Inflammatory macrophage treated with lipopolysaccharide for 4 hours (primary cell): ENCODE data around the gene ANXA4.
A peak's percentile ranks its signal among the peaks of the same experiment; 100 is the strongest.

Experiments
- DNase-seq: peaks from one replicate; pipeline ENCODE4 v3.0.0-alpha.2; 2020

The ANXA4 gene

DNA sequence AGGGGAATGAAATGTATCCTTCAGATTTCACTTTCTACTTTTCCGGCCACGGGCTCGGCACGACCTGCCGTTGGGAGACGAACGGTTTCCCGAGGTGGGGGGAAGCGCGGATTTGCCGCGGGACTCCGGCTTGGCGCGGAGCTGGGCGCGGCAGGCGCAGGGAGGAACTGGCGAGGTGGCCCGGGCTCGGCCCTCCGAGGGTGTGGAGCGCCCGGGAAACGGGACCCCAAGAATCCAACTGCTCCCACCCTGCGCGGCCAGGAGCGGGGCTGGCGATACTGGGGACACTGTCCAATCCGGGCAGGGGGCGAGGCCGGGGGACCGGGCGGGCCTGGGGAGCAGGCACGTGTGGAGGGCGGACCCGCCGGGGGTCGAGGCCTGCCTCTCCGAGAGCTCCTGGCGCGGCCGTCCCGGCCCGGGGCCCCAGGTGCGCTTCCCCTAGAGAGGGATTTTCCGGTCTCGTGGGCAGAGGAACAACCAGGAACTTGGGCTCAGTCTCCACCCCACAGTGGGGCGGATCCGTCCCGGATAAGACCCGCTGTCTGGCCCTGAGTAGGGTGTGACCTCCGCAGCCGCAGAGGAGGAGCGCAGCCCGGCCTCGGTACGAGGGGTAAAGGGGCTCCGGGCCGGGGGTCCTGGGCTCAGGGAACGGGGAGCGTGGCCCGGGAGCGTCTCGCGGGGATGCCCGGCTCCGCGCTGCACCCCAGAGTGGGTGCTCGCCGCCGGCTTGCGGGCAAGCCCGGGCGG is at the start of gene ANXA4:
ANXA4 (plus strand) TSS at position 560 of the 747 bp plus-strand sequence. CDS start 39,432 bp downstream, outside the sequence.
- peak; percentile 86 for DNase-seq

DNA sequence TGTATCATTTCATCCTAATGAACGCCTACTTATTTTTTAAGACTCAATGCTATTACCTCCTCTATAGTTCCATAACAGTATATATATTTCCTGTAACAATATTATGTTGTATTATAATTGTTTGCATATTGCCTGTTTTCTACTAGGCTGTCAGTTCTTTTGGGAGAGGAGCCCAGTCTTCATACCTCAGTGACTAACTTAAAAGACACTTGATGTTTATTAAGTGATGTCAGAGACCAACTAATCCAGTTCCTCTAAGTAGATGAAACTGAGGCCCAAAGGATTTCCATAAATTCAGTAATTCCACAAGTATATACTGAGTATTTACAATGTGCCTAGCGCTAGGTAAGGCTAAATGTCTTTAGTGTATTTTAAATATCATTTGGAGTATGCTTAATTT is 49.5 kb upstream of the ANXA4 start:
- DNase-seq = no peak

DNA sequence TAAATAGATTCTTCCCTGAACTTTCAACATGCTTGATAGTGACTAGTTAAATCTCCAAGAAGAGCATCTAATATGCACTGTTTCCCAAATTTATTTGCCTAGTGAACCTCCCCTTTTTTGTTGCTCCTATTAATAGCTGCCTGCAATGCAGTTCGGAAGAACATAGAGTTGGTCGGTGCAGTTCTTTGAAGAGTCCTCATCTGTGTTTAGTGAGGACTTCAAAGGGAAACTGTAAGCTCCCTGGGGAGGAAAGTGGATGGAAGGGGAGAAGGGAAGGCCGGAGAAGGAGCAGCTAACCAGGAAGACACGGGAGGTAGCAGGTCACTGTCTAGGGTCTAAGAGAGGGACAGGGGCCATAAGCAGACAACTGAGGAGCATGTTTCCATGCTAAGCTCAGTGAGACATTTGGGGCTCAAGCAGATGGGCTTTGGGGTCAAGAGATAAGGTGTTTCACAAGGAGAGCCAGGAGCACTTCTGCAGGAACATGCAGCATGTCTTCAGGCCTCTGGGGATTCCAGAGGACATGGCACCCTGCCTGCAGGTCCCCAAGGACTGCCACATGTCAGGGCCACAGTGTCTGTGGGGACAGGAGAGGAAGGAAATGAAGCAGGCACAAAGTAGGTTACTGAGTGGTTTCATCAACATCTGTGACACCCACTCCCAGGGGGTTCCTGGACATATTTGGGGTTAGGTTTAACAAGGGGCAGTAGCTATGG is 48.7 kb upstream of the ANXA4 start:
- peak; percentile 15 for DNase-seq

DNA sequence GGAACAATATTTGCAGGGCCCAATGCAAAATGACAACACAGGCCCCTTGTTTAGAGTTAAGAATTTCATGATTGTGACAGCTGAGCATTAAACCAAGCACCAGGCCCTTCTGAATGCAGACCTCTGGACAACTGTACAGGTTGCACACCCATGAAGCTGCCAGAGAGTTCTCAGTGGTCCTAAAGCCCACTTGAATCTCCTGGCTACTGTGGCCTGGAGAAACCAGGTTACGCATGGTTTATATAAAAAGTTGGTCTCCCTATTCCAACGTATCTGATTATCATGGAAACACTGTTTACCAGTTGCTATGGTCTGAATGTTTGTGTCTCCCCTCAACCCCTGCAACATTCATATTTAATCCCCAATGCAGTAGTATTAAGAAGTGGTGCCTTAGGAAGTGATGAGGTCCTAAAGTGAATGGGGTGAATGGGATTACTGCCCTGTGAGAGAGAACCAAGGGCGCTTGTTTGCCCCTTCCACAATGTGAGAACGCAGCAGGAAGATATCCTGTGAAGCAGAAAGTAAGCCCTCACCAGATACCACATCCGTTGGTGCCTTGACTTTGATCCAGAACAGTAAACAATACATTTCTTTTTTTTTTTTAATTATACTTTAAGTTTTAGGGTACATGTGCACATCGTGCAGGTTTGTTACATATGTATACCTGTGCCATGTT is 48.0 kb upstream of the ANXA4 start:
- no peak for DNase-seq

DNA sequence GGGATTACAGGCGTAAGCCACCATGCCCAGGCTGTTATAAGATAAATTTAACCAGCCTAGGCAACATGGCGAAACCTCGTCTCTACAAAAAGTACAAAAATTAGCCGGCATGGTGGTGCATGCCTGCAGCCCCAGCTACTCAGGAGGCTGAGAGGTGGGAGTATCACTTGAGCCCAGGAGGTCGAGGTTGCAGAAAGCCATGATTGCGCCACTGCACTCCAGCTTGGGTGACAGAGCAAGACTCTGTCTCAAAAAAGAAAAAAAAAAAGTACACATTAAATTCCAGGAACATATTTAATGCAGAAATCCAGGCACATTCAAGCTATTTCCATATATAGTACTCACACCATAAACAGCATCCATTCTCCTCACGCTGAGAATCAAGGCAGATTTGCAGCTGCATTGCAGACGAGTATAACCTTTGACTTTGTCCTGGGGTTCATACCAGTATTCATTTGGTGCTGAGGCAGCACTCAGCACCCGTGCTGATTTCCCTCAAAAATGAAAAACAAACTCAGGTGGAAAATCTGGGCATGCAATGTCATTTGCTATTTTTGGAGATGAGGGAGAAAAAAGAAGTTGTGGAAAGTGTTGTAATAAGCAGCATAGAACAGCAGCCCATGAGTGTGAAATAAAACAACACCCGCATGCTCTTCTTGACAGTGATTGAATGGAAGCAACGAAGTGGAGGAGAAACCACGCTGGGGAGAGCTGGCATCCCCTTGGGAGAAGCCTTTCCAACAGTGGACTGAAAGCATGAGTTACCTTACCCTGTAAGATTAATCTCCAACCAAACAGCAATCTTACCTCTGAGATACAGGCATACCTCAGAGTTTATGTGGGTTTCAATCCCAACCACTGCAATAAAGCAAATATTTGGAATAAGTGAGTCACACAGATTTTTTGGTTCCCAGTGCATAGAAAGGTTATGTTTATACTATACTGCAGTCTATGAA is 46.8 kb upstream of the ANXA4 start:
- DNase-seq = peak; percentile 38

DNA sequence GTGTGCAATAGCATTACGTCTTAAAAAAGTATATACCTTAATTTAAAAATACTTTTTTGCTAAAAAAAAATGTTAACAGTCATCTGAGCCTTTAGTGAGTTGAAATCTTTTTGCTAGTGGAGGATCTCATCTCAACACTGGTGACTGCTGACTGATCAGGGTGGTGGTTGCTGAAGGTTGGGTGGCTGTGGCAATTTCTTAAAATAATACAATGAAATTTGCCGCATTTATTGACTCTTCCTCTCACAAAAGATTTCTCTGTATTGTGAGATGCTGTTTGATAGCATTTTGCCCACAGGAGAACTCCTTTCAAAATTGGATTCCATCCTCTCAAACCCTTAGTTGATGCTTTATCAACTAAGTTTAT is 46.1 kb upstream of the ANXA4 start:
- DNase-seq = no peak

DNA sequence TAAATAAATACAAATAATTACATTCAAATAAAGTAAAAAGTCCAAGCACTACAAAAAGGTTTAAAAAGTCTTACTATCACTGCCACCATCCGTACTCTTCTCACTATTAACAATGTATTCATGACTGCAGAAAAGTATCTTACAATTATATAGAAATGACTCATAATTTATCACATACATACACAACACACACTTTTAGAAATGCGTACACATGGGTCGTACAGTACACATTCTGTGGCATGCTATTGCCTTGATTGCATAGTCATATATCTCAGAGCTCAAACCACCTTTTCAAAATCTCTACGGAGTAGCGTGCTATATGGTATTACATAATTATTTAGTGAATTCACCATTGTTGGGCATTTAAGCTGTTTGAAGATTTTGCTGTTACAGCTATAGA is 41.6 kb upstream of the ANXA4 start:
- DNase-seq = no peak

DNA sequence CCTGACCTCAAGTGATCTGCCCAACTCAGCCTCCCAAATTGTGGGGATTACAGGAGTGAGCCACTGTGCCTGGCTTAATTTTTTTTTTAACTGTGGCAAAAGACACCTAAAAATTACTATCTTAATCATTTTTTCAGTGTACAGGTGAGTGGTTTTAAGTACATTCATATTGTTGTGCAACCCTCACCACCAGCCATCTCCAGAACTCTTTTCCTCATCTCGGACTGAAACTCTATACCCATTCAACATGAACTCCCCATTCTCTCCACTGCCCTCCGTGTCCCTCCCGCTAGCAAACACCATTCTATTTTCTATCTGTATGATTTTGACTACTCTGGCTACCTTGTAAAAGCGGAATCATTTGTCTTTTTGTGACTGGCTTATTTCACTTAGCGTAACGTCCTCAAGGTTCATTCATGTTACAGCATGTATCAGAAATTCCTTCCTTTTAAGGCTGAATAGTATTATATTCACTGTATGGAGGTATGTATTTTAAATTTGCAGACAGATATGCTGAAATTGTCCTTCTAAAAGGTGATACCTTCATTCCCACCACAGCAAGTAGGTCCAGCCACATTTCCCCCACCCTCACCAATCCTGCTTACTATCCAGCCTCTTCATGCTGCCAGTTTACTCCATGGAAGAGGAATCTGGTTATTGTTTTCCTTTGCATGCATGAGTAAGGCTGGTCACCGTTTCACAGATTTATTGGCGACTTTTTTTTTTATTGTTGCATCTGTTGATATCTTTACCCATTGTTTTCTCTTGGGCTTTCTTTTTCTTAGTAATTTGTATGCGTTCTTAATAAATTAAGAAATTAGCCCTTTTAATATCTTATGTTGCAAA is 40.6 kb upstream of the ANXA4 start:
- DNase-seq = no peak

DNA sequence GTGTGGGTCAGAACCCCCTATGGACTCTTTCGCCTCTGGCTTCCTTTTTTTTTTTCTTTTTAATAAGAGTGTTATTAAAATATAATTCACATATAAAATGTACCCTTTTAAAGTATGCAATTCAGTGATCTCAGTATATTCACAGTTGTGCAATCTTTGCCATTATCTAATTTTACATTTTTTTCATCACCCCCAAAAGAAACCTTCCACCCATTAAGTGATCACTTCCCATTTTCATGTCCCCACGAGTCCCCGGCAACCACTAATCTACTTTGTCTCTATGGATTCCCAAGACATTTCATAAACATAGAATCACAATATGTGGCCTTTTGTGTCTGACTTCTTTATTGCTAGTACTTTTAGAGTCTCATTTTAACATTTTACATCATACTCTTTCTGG is 38.7 kb upstream of the ANXA4 start:
- DNase-seq = peak; percentile 87

DNA sequence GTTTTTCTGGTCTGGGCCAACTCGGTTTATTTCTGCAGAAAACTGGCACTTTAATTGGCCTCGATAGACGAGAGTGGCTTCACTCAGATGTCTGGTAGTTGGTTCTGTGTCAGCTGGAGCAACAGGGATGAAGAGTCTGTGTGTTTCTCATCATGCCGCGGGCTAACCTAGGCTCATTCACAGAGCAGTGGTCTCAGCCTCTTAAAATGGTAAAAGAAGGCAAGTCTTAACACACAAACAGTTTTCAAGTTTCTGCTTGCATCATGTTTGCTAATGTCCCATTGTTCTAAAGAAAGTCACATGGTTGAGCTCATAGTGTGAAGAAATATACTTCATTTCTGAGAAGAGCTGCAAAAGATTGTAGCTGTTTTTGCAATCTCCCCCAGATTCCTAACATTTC is 37.5 kb upstream of the ANXA4 start:
- peak; percentile 82 for DNase-seq

DNA sequence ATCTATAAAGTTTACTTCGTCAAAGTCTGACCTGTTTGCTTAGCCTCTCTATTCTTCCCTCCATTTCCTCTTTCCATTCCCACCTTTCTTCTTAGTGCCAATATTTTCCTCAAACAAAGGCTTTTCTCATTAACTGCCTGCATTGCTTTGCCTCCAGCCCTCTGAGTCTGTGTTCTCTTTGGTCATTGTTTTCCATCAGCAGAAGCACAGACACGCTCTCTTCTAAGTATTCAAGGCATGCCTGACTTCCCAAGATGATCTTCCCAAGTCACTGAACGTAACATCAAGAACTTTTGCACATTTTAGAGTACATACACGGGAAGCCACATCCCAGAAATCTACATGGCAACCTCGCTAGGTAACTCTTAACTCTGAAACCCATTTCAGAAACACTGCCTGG is 32.6 kb upstream of the ANXA4 start:
- DNase-seq = no peak

DNA sequence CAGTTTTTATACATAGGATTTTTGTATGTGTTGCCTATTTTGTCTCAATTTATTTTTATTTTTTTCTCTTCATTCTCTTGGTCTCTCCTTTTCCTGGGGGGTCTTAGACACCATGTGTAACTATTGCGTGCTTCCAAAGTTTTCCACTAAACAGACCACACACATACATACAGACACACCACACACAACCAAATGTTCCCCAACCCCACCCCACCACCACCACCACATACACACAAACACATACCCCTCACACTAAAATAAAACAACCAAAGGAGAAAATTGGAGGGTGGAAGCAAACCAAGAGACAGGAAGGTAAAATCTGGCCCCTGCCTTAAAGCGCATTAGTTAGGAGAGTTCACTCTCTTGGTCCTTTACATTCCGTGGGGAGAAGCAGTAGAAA is 30.0 kb upstream of the ANXA4 start:
- DNase-seq = no peak

DNA sequence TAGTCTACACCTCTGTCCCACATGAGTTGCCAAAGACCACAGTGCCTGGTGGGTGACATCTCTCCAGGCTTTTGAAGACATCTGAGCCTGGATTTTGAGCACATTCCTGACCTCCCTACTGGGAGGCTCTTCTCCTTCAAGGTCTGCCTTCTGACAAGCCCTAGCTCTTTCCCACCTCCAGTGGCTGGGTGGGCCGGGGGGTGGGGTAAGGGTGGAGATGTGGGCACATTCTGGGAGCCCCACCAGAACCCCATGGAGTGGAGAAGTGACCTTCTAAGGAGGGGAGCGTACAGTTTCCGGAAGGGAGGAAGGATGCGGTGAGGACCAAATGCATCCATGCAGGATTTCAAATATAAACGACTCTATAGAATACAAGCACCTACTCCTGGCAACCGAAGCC is 27.9 kb upstream of the ANXA4 start:
- DNase-seq = no peak

DNA sequence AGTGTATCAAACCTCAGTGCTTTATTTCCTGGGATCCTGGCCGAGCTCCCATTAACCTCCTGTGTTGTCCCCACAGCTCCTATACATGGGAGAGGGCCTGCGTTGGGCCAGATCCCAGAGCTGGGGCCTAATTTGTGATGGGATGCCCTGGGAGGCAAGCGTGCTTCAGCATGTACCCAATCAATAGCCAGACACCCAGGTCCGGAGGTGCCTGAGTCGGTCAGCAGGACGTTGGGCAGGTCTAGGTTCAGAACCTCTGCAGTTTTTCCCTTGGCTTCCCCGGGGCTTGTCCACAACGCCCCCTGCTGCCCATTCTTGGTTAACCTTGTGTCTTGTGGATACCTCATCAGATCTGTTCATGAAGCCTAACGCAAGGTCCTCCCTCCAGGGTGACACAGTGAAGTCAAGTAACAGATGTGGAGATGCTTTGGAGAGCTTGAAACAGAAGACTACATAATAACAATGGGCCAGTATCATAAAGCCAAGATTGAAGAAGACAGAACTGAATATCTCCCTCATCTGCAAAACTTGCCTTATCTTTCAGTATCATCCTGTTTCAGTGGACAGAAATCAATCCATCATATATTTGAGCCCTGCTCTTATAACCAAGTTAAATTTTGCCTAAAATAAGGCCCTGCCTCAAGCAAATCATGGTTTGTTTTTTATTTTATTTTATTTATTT is 27.3 kb upstream of the ANXA4 start:
- peak; percentile 84 for DNase-seq

DNA sequence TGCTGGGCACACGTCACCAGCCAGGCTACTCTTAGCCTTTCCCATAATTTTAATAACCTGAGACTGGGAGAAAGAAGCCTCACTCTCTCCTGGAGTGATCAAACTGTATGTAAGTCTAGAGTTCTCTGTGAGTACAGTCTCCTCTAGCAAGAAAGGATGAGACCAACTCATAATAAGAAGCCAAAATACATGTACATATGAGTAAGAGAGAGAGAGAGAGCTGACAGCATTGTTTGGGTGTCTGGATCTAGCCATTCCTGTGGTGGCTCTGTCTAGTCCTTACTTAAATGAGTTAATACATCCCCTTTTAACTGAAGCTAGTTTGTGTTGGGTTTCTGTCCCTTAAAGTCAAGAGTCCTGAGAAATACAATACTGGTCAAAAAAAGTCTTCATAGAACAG is 26.0 kb upstream of the ANXA4 start:
- DNase-seq = no peak

DNA sequence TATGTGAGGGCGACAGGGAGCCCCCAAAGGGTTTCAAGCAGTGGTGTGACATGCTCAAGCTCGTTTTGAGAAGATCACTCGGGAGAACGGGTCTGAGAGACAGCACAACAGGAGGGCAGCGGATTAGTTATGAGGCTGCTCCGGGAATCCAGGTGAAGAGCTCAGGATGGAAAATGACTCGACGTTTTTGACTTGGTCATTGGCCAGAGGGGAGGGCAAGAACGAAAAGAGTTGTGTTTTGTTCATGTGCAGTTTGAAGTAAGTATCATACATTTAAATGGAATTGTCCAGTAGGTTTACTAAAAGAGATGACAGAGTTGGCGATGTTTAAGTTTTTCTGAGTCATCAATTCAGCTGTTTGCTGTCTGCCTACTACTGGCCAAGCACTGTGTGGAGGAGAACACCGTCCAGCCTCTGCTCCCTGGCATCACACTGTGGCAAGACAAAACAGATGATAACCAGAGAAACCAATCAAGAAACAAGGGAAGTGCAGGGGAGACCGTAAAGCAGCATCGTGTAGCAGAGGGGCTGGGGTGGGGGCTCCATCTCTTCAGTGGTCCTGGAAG is 25.3 kb upstream of the ANXA4 start:
- no peak for DNase-seq

DNA sequence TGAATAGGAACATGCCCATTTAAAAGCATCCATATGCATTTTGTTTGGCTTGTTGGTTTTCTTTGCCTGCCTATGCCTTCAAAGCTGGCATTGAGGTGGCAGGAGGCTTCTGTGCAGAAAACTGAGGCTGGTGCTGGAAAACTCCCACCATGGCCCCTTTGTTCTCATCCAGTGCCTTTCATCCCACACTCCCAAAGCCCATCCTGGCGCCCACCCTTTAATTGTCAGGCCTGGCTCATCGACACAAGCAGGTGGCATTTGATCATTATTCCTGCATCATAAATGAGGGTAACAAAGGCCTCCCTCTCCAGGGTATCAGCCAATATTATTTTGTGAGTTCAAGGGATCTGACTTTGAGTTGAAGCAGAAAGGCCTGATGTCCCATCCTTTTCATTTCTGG is 24.7 kb upstream of the ANXA4 start:
- DNase-seq = no peak

DNA sequence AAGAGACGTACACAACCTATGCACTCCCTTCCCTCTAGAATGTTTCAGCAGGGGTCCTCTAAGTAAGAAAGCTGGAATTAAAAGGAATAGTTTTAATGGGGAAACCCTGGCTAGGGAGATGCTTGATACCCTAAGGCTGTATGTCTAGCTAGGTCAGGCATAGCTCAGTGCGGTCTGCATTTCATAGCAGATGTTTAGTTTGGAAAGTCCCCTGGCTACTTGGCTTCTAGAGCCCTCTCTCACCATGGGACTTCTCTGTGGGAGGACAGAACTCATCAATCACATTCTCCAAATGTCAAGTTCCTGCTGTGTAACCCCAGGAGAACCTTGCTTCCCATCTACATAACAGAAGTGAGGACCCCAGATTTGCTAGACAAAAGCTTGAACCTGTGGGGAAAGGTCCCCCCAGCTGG is 24.1 kb upstream of the ANXA4 start:
- peak; percentile 46 for DNase-seq

DNA sequence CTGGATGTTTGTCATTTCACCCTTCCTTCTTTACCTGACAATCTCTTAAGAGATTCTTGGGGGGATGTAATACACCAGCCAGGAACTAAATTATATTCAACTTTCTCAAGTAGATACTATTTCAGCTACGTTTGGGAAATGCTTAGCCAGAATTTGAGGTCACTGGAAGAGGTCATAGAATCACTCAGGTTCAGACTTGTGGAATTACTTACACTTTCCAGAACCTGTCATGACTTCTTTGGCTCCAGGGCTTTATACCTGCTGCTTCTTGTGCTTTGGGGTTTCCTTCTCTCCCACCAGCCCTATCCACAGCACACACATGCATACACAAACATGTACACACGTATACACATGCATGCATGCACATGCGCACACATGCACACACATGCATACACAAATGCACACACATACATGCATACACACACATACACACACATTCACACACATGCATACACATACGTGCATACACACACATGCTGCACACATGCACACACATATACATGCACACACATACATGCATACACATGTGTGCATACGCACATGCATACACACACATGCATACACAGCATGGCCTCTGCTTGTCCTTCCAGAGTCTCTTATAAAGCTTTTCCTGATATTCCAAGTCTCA is 23.5 kb upstream of the ANXA4 start:
- no peak for DNase-seq

DNA sequence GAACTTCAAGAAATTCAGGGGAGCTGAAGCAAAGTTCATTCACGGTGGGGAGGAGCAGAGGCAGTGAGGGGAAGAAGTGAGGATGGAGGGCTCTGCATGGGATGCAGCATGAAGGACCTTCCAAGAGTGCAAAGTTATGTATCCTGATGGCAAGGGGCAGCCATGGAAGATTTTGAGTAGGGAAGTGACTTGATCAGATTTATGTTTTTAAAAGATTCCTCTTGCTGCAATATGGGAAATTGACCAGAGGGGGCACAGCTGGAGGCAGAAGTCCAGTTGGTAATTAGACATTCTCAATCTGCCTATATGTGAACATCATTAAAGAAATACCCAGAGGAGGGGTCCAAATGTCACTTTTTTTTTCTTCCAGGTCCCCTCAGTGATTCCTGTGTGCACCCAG is 21.5 kb upstream of the ANXA4 start:
- DNase-seq = no peak

DNA sequence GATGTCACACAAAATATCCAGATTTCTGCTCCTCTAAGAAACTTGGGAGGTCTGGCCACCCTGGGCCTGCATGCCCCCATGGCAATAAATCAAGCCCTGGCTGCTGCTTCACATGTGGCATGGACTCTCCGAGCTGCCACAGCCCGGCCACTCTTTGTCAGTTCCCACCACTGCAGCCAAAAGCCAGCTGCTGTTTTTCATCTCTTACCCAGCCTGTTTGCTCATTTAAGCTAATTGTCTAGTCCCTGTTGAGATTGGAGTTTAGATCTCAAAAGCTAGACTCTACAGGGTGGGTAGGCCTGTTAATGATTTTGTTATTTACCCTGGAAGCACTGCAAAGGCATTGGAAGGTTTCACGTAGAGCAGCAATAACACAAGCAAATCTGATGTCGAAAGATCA is 20.9 kb upstream of the ANXA4 start:
- no peak for DNase-seq
